Aorta (tissue), 5 donors: ENCODE measurements around the gene FXR2. TPM values are rescaled to one million over a fixed set of nuclear protein-coding genes. Genes with fewer than 3 reads are reported as not detected.
"Not testable (repeated sequence)": the region's sequence is repeated elsewhere in the genome, so short reads cannot be mapped to it uniquely, and the experiment has no call there.

Experiments used
- ATAC-seq: fragments of 200-7000 bp; cut with Tn5 transposase; one replicate; pipeline ENCODE4 v1.9.1; 2022; ENCODE audit warnings: moderate library complexity; ENCODE audit not compliant: low FRiP score
- DNase-seq, 2 donors: peaks; one replicate each; pipeline ENCODE4 v3.0.0-alpha.2; 2020
- H3K27ac ChIP-seq, 2 donors: one replicate each; pipeline ENCODE4 v1.5.1; 2013; ENCODE audit warnings: low read length in 2 of 2, mild to moderate bottlenecking in 2 of 2, moderate library complexity in 2 of 2, control low read depth in 1 of 2, inconsistent platforms in 1 of 2, low read depth in 1 of 2
- H3K27me3 ChIP-seq, 2 donors: one replicate each; pipeline ENCODE4 v1.6.1; 2013; ENCODE audit warnings: control low read depth in 1 of 2, low read length in 1 of 2, mild to moderate bottlenecking in 1 of 2, moderate library complexity in 1 of 2; ENCODE audit not compliant: insufficient read depth in 2 of 2, control insufficient read depth in 1 of 2
- H3K36me3 ChIP-seq, 2 donors: one replicate each; pipeline ENCODE4 v1.6.1; 2013; ENCODE audit warnings: control low read depth in 1 of 2, low read length in 1 of 2, mild to moderate bottlenecking in 1 of 2; ENCODE audit not compliant: insufficient read depth in 2 of 2, control insufficient read depth in 1 of 2
- H3K4me1 ChIP-seq, 2 donors: one replicate each; pipeline ENCODE4 v1.6.1; 2013; ENCODE audit warnings: low read length in 2 of 2, control low read depth in 1 of 2, mild to moderate bottlenecking in 1 of 2, moderate library complexity in 1 of 2; ENCODE audit not compliant: insufficient read depth in 2 of 2, control insufficient read depth in 1 of 2
- H3K4me3 ChIP-seq, 2 donors: one replicate each; pipeline ENCODE4 v1.5.1; 2013; ENCODE audit warnings: low read length in 2 of 2, control low read depth in 1 of 2, mild to moderate bottlenecking in 1 of 2
- H3K9me3 ChIP-seq: one replicate; pipeline ENCODE4 v1.6.1; 2013; ENCODE audit warnings: mild to moderate bottlenecking, low read length; ENCODE audit not compliant: control insufficient read depth
- WGBS, 2 donors: extraction: QIAGEN DNeasy Blood & Tissue Kit; methylation state at CpG; one replicate each; pipeline ENCODE4 v1.1.7; 2013; 5-methylcytosine and 5-hydroxymethylcytosine counted together
- intact Hi-C, 2 donors: fragments of 100-400 bp; cut with DNase I; formaldehyde crosslinking; loops; one replicate each; pipeline versions ENCODE4 v1.14.2 to v1.15.0; 2022
- polyA plus RNA-seq, 2 donors: library from polyadenylated mRNA; stranded (reverse); fragments of 200-250 nt; gene quantifications; one replicate each; pipeline ENCODE4 v1.2.3, GENCODE V29; 2013
- total RNA-seq, 2 donors: library from RNA; stranded (reverse); fragmentation: NEBNext Ultra II Directional; extraction: Animal tissue kit (Norgen Biotek cat#: 25700); gene quantifications; one replicate each; pipeline ENCODE4 v1.2.1, GENCODE V29; 2021
- donor health status: healthy with polysubstance abuse.
- donor health status: Bipolar disorder and iron deficiency.
- donor health status: DM: no; HTN: no; CAD: no.
- donor health status: DM: no; HTN: no; CAD: no.
- donor health status: DM: yes; HTN: yes; CAD: no.

The FXR2 gene
- total and polyA plus RNA-seq, 4 donors, result 21.2 to 36.5 (median 28.2) TPM

- Histone ChIP-seq H3K4me1 (no peaks in the 10 kb centered on the region), H3K27ac (no peak within 1 kb of the TSS), H3K36me3 (no peaks in the 10 kb centered on the region), H3K4me3 (peak within 1 kb of the TSS; percentile 1 to 14), H3K27me3 (no peaks in the 10 kb centered on the region), H3K9me3 (peaks cover 2% of the 10 kb centered on the region)
- intact Hi-C loops, result no loop called here
- ATAC-seq, result peak; percentile 76
- WGBS, 2 donors, result 1 to 2% methylated on average over 31 to 34 of the region's 34 CpGs
- DNase-seq, result peak; percentile 64 to 86
These were observed 35.9 kb upstream of the FXR2 start, which contains the start of gene ATP1B2 for GRCh38 chr17:7650509-7651096. Gene ATP1B2, plus strand, starts transcription at chr17:7650926. Its CDS starts 593 bp downstream, at chr17:7651519.

- Histone ChIP-seq H3K4me3 (no peak overlapping the region), H3K36me3 (no peaks in the 10 kb centered on the region), H3K9me3 (peaks cover 2% of the 10 kb centered on the region), H3K4me1 (no peaks in the 10 kb centered on the region), H3K27me3 (no peaks in the 10 kb centered on the region), H3K27ac (no peak overlapping the region)
- ATAC-seq (no peak), DNase-seq (no peak)
- intact Hi-C loops, result no loop called here
- 82% methylated on average over 4 of the region's 4 CpGs for WGBS, 2 donors
These were observed 32.3 kb upstream of the FXR2 start for GRCh38 chr17:7647018-7647417.

GRCh38 chr17:7646457-7646856, 31.8 kb upstream of the FXR2 start:
- intact Hi-C loops, result no loop called here
- no peaks in the 10 kb centered on the region for H3K36me3 ChIP-seq
- no peaks in the 10 kb centered on the region for H3K27me3 ChIP-seq
- peaks cover 2% of the 10 kb centered on the region for H3K9me3 ChIP-seq
- H3K27ac ChIP-seq, result no peak overlapping the region
- no peaks in the 10 kb centered on the region for H3K4me1 ChIP-seq
- WGBS, 2 donors, result 70 to 77% methylated on average over 9 of the region's 9 CpGs
- DNase-seq (no peak), ATAC-seq (no peak)
- H3K4me3 ChIP-seq, result no peak overlapping the region

GRCh38 chr17:7644775-7645174, 30.1 kb upstream of the FXR2 start:
- Histone ChIP-seq H3K27me3 (no peaks in the 10 kb centered on the region), H3K36me3 (no peaks in the 10 kb centered on the region), H3K9me3 (peaks cover 2% of the 10 kb centered on the region), H3K4me1 (no peaks in the 10 kb centered on the region), H3K27ac (no peak overlapping the region), H3K4me3 (no peak overlapping the region)
- intact Hi-C loops, result no loop called here
- 88 to 94% methylated on average over 4 of the region's 4 CpGs for WGBS, 2 donors
- DNase-seq (no peak), ATAC-seq (no peak)

GRCh38 chr17:7641635-7642034, 26.9 kb upstream of the FXR2 start:
- 46 to 53% methylated on average over 7 of the region's 7 CpGs for WGBS, 2 donors
- H3K4me1 ChIP-seq, H3K27ac ChIP-seq, DNase-seq, ATAC-seq, H3K9me3 ChIP-seq, H3K36me3 ChIP-seq, intact Hi-C loops, H3K27me3 ChIP-seq, H3K4me3 ChIP-seq: not testable (repeated sequence)

GRCh38 chr17:7640783-7641182, 26.1 kb upstream of the FXR2 start:
- intact Hi-C loops, result no loop called here
- Histone ChIP-seq H3K27ac (no peak overlapping the region), H3K36me3 (no peaks in the 10 kb centered on the region), H3K9me3 (no peaks in the 10 kb centered on the region), H3K4me1 (no peaks in the 10 kb centered on the region), H3K27me3 (no peaks in the 10 kb centered on the region), H3K4me3 (no peak overlapping the region)
- 94 to 96% methylated on average over 19 to 26 of the region's 26 CpGs for WGBS, 2 donors
- DNase-seq (peak in 1 of 2 donors; percentile 68), ATAC-seq (no peak)

- Histone ChIP-seq H3K27me3 (no peaks in the 10 kb centered on the region), H3K4me3 (no peak overlapping the region), H3K36me3 (no peaks in the 10 kb centered on the region), H3K4me1 (no peaks in the 10 kb centered on the region), H3K27ac (no peak overlapping the region), H3K9me3 (no peaks in the 10 kb centered on the region)
- 65 to 71% methylated on average over 5 of the region's 5 CpGs for WGBS, 2 donors
- ATAC-seq (no peak), DNase-seq (no peak)
- intact Hi-C loops, result no loop called here
These were observed 21.5 kb upstream of the FXR2 start for GRCh38 chr17:7636163-7636562.

- DNase-seq (no peak), ATAC-seq (peak; percentile 31)
- H3K27ac ChIP-seq, result no peak overlapping the region
- H3K27me3 ChIP-seq, result no peaks in the 10 kb centered on the region
- H3K9me3 ChIP-seq, result no peaks in the 10 kb centered on the region
- no peaks in the 10 kb centered on the region for H3K36me3 ChIP-seq
- no peaks in the 10 kb centered on the region for H3K4me1 ChIP-seq
- 11 to 19% methylated on average over 5 of the region's 5 CpGs for WGBS, 2 donors
- intact Hi-C loops, result no loop called here
- no peak overlapping the region for H3K4me3 ChIP-seq
These were observed 19.7 kb upstream of the FXR2 start for GRCh38 chr17:7634384-7634783.

GRCh38 chr17:7633093-7633492, 18.4 kb upstream of the FXR2 start:
- DNase-seq (no peak), ATAC-seq (no peak)
- intact Hi-C loops, result no loop called here
- H3K27me3 ChIP-seq, result no peaks in the 10 kb centered on the region
- no peaks in the 10 kb centered on the region for H3K36me3 ChIP-seq
- no peaks in the 10 kb centered on the region for H3K4me1 ChIP-seq
- H3K9me3 ChIP-seq, result no peaks in the 10 kb centered on the region
- H3K27ac ChIP-seq, result no peak overlapping the region
- H3K4me3 ChIP-seq, result no peak overlapping the region
- WGBS, 2 donors, result 85 to 96% methylated on average over 2 of the region's 2 CpGs
